DND-41 (cell line): Measurements from ENCODE around the gene NAV1.

Experiments used
- CTCF ChIP-seq: IDR thresholded peaks from 2 replicates; pipeline ENCODE4 v1.5.1; 2012; ENCODE audit warnings: borderline replicate concordance, low read length, moderate library complexity, mild to moderate bottlenecking; ENCODE audit not compliant: poor library complexity, severe bottlenecking; ENCODE audit errors: extremely low read depth
- EZH2 ChIP-seq: IDR thresholded peaks from 3 replicates; pipeline ENCODE4 v1.6.1; 2012; ENCODE audit warnings: borderline replicate concordance, low read depth, mild to moderate bottlenecking, moderate library complexity, low read length, inconsistent platforms; ENCODE audit not compliant: severe bottlenecking

- TF ChIP-seq EZH2, result no peak
- TF ChIP-seq CTCF, result no peak
These were observed 36.4 kb upstream of the NAV1 start for GRCh38 chr1:201502511-201502857.
